HFFc6 (cell line): ENCODE data around the gene BBOX1. TPM values are rescaled to one million over a fixed set of nuclear protein-coding genes. Genes with fewer than 3 reads are reported as not detected.
A peak's percentile ranks its signal among the peaks of the same experiment; 100 is the strongest.

Experiments used
- DNase-seq: peaks from one replicate; pipeline ENCODE4 v3.0.0-alpha.2; 2018
- H3K27ac Mint-ChIP-seq: 2 replicates; pipeline ENCODE4 v1.8.0; 2020; ENCODE audit warnings: mild to moderate bottlenecking, mixed read lengths
- H3K27me3 Mint-ChIP-seq: 2 replicates; pipeline ENCODE4 v1.8.0; 2021; ENCODE audit warnings: mild to moderate bottlenecking, moderate library complexity, mixed read lengths; ENCODE audit not compliant: insufficient read depth
- H3K36me3 Mint-ChIP-seq: 2 replicates; pipeline ENCODE4 v1.8.0; 2021; ENCODE audit warnings: low read depth, mixed read lengths
- H3K4me1 Mint-ChIP-seq: 2 replicates; pipeline ENCODE4 v1.8.0; 2020; ENCODE audit warnings: low read depth, mixed read lengths
- H3K4me3 Mint-ChIP-seq: 2 replicates; pipeline ENCODE4 v1.8.0; 2020; ENCODE audit warnings: mild to moderate bottlenecking, moderate library complexity, mixed read lengths
- H3K9me3 Mint-ChIP-seq: 2 replicates; pipeline ENCODE4 v1.8.0; 2020; ENCODE audit warnings: mild to moderate bottlenecking, mixed read lengths
- CTCF ChIP-seq: fragments of 200-600 bp; sonication (generic); IDR thresholded peaks from 2 replicates; pipeline ENCODE4 v1.5.0; 2021; ENCODE audit warnings: antibody characterized with exemption, mild to moderate bottlenecking
- total RNA-seq, 6 experiments: library from RNA; stranded (reverse); fragmentation: NEBNext Ultra II Directional; extraction: Animal tissue kit (Norgen Biotek cat#: 25700); gene quantifications; 2 replicates in 1 of 6; 3 replicates in 5 of 6; pipeline ENCODE4 v1.2.3, GENCODE V29; 2021

BBOX1 gene
- total RNA-seq, 6 experiments from 2014 or later: not detected

- TF ChIP-seq CTCF: no peak
- Mint-ChIP-seq H3K27ac (no peak overlapping the region), H3K36me3 (no peaks in the 10 kb centered on the region), H3K4me1 (peaks cover 35% of the 10 kb centered on the region), H3K9me3 (no peaks in the 10 kb centered on the region), H3K4me3 (no peak overlapping the region), H3K27me3 (no peaks in the 10 kb centered on the region)
- DNase-seq: no peak
Observed at GRCh38 chr11:27008811-27009535, 31.6 kb upstream of the BBOX1 start.

GRCh38 chr11:27011560-27012233 is 28.9 kb upstream of the BBOX1 start:
- no peak for TF ChIP-seq CTCF
- Mint-ChIP-seq H3K36me3 (no peaks in the 10 kb centered on the region), H3K27ac (peak overlapping the region; percentile 1; the same call in 1 of the 2 replicates), H3K4me1 (peaks cover 39% of the 10 kb centered on the region), H3K4me3 (peak overlapping the region; percentile 22), H3K9me3 (no peaks in the 10 kb centered on the region), H3K27me3 (no peaks in the 10 kb centered on the region)
- no peak for DNase-seq

GRCh38 chr11:27012234-27012921 is 28.2 kb upstream of the BBOX1 start:
- no peaks in the 10 kb centered on the region for H3K9me3 Mint-ChIP-seq
- TF ChIP-seq CTCF: no peak
- H3K4me3 Mint-ChIP-seq: peak overlapping the region; percentile 22
- H3K4me1 Mint-ChIP-seq: peaks cover 39% of the 10 kb centered on the region
- H3K27ac Mint-ChIP-seq: peak overlapping the region; percentile 1; the same call in 1 of the 2 replicates
- peak; percentile 34 for DNase-seq
- peaks cover 2% of the 10 kb centered on the region; the same call in 1 of the 2 replicates for H3K27me3 Mint-ChIP-seq
- H3K36me3 Mint-ChIP-seq: no peaks in the 10 kb centered on the region

- H3K36me3 Mint-ChIP-seq: no peaks in the 10 kb centered on the region
- peaks cover 2% of the 10 kb centered on the region; the same call in 1 of the 2 replicates for H3K27me3 Mint-ChIP-seq
- H3K27ac Mint-ChIP-seq: peak overlapping the region; percentile 8; the same call in 1 of the 2 replicates
- TF ChIP-seq CTCF: no peak
- no peak for DNase-seq
- no peak overlapping the region for H3K4me3 Mint-ChIP-seq
- H3K9me3 Mint-ChIP-seq: no peaks in the 10 kb centered on the region
- H3K4me1 Mint-ChIP-seq: peaks cover 36% of the 10 kb centered on the region
Observed at GRCh38 chr11:27013781-27014361, 26.7 kb upstream of the BBOX1 start.

GRCh38 chr11:27018902-27019529 is 21.6 kb upstream of the BBOX1 start:
- Mint-ChIP-seq H3K9me3 (no peaks in the 10 kb centered on the region), H3K4me1 (peaks cover 4% of the 10 kb centered on the region), H3K4me3 (no peak overlapping the region), H3K36me3 (no peaks in the 10 kb centered on the region), H3K27me3 (peaks cover 2% of the 10 kb centered on the region; the same call in 1 of the 2 replicates), H3K27ac (no peak overlapping the region)
- TF ChIP-seq CTCF: no peak
- DNase-seq: no peak
